ENCODE measurements around the gene GMCL2. TPM values are rescaled to one million over a fixed set of nuclear protein-coding genes. Genes with fewer than 3 reads are reported as not detected.

GMCL2 gene
- total and polyA plus RNA-seq, 2 experiments from 2014 or later = 0.07 TPM; not detected in 1

DNA sequence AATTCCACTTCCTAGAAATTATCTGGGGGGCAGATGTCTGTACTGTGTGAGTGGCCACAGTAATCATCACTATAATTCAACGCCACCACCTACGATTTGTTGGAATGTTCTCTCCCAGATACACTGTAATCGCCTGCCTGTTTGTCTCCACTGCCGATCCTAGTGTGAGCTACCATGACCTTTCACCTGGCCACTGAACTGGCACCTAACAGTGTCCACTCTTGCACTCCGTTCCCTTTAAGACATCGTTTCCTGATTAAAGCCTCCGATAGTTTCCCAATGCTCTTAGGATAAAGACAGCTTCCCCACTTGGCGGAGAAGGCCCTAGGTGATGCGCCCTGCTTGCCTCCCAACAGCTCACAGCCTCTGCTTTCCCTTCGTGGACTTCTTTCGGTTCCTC, 41.4 kb upstream of the GMCL2 start (continued):
- TF ChIP-seq, protein P1, sequence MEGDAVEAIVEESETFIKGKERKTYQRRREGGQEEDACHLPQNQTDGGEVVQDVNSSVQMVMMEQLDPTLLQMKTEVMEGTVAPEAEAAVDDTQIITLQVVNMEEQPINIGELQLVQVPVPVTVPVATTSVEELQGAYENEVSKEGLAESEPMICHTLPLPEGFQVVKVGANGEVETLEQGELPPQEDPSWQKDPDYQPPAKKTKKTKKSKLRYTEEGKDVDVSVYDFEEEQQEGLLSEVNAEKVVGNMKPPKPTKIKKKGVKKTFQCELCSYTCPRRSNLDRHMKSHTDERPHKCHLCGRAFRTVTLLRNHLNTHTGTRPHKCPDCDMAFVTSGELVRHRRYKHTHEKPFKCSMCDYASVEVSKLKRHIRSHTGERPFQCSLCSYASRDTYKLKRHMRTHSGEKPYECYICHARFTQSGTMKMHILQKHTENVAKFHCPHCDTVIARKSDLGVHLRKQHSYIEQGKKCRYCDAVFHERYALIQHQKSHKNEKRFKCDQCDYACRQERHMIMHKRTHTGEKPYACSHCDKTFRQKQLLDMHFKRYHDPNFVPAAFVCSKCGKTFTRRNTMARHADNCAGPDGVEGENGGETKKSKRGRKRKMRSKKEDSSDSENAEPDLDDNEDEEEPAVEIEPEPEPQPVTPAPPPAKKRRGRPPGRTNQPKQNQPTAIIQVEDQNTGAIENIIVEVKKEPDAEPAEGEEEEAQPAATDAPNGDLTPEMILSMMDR (conservative IDR thresholded peaks at IDR 0.05; ENCODE audit: low read depth in 2 of 2) = no peak
- TF ChIP-seq, protein P2, sequence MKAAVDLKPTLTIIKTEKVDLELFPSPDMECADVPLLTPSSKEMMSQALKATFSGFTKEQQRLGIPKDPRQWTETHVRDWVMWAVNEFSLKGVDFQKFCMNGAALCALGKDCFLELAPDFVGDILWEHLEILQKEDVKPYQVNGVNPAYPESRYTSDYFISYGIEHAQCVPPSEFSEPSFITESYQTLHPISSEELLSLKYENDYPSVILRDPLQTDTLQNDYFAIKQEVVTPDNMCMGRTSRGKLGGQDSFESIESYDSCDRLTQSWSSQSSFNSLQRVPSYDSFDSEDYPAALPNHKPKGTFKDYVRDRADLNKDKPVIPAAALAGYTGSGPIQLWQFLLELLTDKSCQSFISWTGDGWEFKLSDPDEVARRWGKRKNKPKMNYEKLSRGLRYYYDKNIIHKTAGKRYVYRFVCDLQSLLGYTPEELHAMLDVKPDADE (IDR thresholded peaks at IDR 0.05) = no peak

DNA sequence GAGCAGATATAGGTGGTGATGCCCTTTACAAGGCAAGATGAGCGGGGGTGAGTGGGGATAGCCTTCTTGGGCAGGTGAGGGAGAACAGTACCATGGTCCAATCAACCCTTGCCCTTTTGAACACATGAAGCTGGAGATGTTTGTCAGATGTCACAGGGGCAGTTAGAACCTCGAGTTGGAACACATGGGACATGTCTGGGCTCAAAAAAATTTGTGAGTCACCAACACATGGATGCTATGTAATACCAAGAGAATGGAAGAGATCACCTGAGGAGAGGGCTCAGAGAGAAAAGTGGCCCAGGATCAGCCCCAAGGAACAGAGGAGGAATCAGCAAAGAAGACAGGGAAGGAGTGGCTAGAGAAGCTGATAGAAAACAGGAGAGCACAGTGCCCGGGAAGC, 40.8 kb upstream of the GMCL2 start:
- H3K4me2 ChIP-seq = no peak overlapping the region
- H3F3A ChIP-seq (replicated peaks; ENCODE audit: low read depth) = peaks cover 5% of the 10 kb centered on the region
- H2AFZ ChIP-seq = no peak overlapping the region
- H3K4me3 ChIP-seq = no peak overlapping the region
- DNase-seq (ENCODE audit: low spot score) (no peak), ATAC-seq (no peak)
- peaks cover 33% of the 10 kb centered on the region for H3K4me1 Mint-ChIP-seq
- no peaks in the 10 kb centered on the region for H3K9me2 ChIP-seq (ENCODE audit: insufficient read depth)
- peaks cover 59% of the 10 kb centered on the region for H3K36me3 Mint-ChIP-seq (ENCODE audit: low read depth)
- no peaks in the 10 kb centered on the region for H3K27me3 ChIP-seq (ENCODE audit: insufficient read depth)
- no peaks in the 10 kb centered on the region; the same call in 2 of the 3 replicates for H3K9me3 Mint-ChIP-seq
- H3K27me3 Mint-ChIP-seq (ENCODE audit: insufficient read depth, low read depth, poor library complexity) = peaks cover 14% of the 10 kb centered on the region
- H3K36me3 ChIP-seq (ENCODE audit: insufficient read depth) = peaks cover 9% of the 10 kb centered on the region
- H3K4me3 Mint-ChIP-seq = no peak overlapping the region
- no peak overlapping the region for H3K27ac Mint-ChIP-seq
- H3K79me2 ChIP-seq (replicated peaks; ENCODE audit: insufficient read depth) = peaks cover 13% of the 10 kb centered on the region; the same call in 1 of the 2 replicates
- peaks cover 24% of the 10 kb centered on the region; the same call in 1 of the 2 replicates for H3K4me1 ChIP-seq (ENCODE audit: insufficient read depth)
- H4K20me1 ChIP-seq (replicated peaks; ENCODE audit: insufficient read depth) = no peaks in the 10 kb centered on the region; the same call in 1 of the 2 replicates
- no peak overlapping the region for H3K27ac ChIP-seq (ENCODE audit: low read depth)
- no peak for TF ChIP-seq JUNB (IDR thresholded peaks at IDR 0.05; ENCODE audit: unreplicated experiment)
- TF ChIP-seq, protein P2 (IDR thresholded peaks at IDR 0.05) = no peak
- TF ChIP-seq STAT1 (IDR thresholded peaks at IDR 0.05; ENCODE audit: unreplicated experiment) = no peak
- no peak for TF ChIP-seq ZNF331 (CRISPR knock-in tag; IDR thresholded peaks at IDR 0.05; ENCODE audit: low read depth)
- TF ChIP-seq, protein P1 (conservative IDR thresholded peaks at IDR 0.05; ENCODE audit: low read depth in 2 of 2) = no peak
- no peak for TF ChIP-seq EZH2 (IDR thresholded peaks at IDR 0.05; ENCODE audit: low read depth, unreplicated experiment)
- no peak for TF ChIP-seq POLR2AphosphoS5 (IDR thresholded peaks at IDR 0.05; ENCODE audit: low read depth)
- TF ChIP-seq, protein P3, sequence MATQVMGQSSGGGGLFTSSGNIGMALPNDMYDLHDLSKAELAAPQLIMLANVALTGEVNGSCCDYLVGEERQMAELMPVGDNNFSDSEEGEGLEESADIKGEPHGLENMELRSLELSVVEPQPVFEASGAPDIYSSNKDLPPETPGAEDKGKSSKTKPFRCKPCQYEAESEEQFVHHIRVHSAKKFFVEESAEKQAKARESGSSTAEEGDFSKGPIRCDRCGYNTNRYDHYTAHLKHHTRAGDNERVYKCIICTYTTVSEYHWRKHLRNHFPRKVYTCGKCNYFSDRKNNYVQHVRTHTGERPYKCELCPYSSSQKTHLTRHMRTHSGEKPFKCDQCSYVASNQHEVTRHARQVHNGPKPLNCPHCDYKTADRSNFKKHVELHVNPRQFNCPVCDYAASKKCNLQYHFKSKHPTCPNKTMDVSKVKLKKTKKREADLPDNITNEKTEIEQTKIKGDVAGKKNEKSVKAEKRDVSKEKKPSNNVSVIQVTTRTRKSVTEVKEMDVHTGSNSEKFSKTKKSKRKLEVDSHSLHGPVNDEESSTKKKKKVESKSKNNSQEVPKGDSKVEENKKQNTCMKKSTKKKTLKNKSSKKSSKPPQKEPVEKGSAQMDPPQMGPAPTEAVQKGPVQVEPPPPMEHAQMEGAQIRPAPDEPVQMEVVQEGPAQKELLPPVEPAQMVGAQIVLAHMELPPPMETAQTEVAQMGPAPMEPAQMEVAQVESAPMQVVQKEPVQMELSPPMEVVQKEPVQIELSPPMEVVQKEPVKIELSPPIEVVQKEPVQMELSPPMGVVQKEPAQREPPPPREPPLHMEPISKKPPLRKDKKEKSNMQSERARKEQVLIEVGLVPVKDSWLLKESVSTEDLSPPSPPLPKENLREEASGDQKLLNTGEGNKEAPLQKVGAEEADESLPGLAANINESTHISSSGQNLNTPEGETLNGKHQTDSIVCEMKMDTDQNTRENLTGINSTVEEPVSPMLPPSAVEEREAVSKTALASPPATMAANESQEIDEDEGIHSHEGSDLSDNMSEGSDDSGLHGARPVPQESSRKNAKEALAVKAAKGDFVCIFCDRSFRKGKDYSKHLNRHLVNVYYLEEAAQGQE (IDR thresholded peaks at IDR 0.05; ENCODE audit: unreplicated experiment) = no peak
- no peak for TF ChIP-seq ZNF114 (CRISPR knock-in tag; IDR thresholded peaks at IDR 0.05)
- TF ChIP-seq EZH2phosphoT487 (IDR thresholded peaks at IDR 0.05; ENCODE audit: unreplicated experiment) = no peak

Measured in GM23338 (cell line).